Karpas-422 (cell line): ENCODE measurements around the gene TGFB2. TPM values are rescaled to one million over a fixed set of nuclear protein-coding genes. Genes with fewer than 3 reads are reported as not detected.

Source experiments
- DNase-seq: peaks from one replicate; pipeline ENCODE4 v3.0.0-alpha.2; 2015
- H2AFZ ChIP-seq: fragments of 200-600 bp; sonication (generic); 2 replicates; pipeline ENCODE4 v1.6.1; 2014; ENCODE audit warnings: antibody characterized with exemption, low read length, mixed read lengths
- H3K27ac ChIP-seq: fragments of 200-600 bp; sonication (generic); 2 replicates; pipeline ENCODE4 v1.5.1; 2014; ENCODE audit warnings: mild to moderate bottlenecking, low read length, moderate library complexity
- H3K27me3 ChIP-seq: fragments of 200-600 bp; sonication (generic); 2 replicates; pipeline ENCODE4 v1.6.1; 2014; ENCODE audit warnings: low read length, mixed read lengths
- H3K36me3 ChIP-seq: fragments of 200-600 bp; sonication (generic); 2 replicates; pipeline ENCODE4 v1.6.1; 2014; ENCODE audit warnings: low read length, mixed read lengths; ENCODE audit not compliant: insufficient read depth
- H3K4me1 ChIP-seq: fragments of 200-600 bp; sonication (generic); 2 replicates; pipeline ENCODE4 v1.6.1; 2014; ENCODE audit warnings: mild to moderate bottlenecking, low read length, mixed read lengths
- H3K4me2 ChIP-seq: fragments of 200-600 bp; sonication (generic); 2 replicates; pipeline ENCODE4 v1.6.1; 2014; ENCODE audit warnings: low read length, low read depth, mild to moderate bottlenecking; ENCODE audit not compliant: poor library complexity, severe bottlenecking
- H3K4me3 ChIP-seq: fragments of 200-600 bp; sonication (generic); 2 replicates; pipeline ENCODE4 v1.5.1; 2014; ENCODE audit warnings: mild to moderate bottlenecking, antibody characterized with exemption, low read length, mixed read lengths
- H3K79me2 ChIP-seq: fragments of 200-600 bp; sonication (generic); 2 replicates; pipeline ENCODE4 v1.6.1; 2014; ENCODE audit warnings: mild to moderate bottlenecking, low read length, mixed read lengths
- H3K9ac ChIP-seq: fragments of 200-600 bp; sonication (generic); 2 replicates; pipeline ENCODE4 v1.6.0; 2014; ENCODE audit warnings: low read length
- H3K9me2 ChIP-seq: fragments of 200-600 bp; sonication (generic), shearing (Covaris generic); replicated peaks from 2 replicates; pipeline ENCODE4 v1.6.0; 2014; ENCODE audit warnings: mild to moderate bottlenecking, low read length, moderate library complexity; ENCODE audit not compliant: insufficient read depth
- H3K9me3 ChIP-seq: fragments of 300-700, 200-600 bp; sonication (generic); 2 replicates; pipeline ENCODE4 v1.6.1; 2014; ENCODE audit warnings: low read length, mixed read lengths
- H4K20me1 ChIP-seq: fragments of 200-600 bp; sonication (generic); 2 replicates; pipeline ENCODE4 v1.6.1; 2014; ENCODE audit warnings: mild to moderate bottlenecking, antibody characterized with exemption, low read length, low read depth; ENCODE audit not compliant: insufficient read depth
- total RNA-seq: library from RNA; depleted of rRNA; stranded (reverse); fragments of >200 nt; shearing (Covaris generic); gene quantifications from 2 replicates; pipeline ENCODE4 v1.2.3, GENCODE V29; 2014; ENCODE audit warnings: low replicate concordance

The TGFB2 gene
- total RNA-seq, 1 experiment from 2014 or later = not detected

- Histone ChIP-seq H3K27me3 (no peaks in the 10 kb centered on the region), H3K36me3 (no peaks in the 10 kb centered on the region), H3K4me1 (no peaks in the 10 kb centered on the region), H3K9me3 (no peaks in the 10 kb centered on the region), H2AFZ (no peak overlapping the region), H3K27ac (no peak overlapping the region), H4K20me1 (no peaks in the 10 kb centered on the region), H3K9me2 (no peaks in the 10 kb centered on the region), H3K4me2 (no peak overlapping the region), H3K4me3 (no peak overlapping the region), H3K79me2 (no peaks in the 10 kb centered on the region), H3K9ac (no peak overlapping the region)
- no peak for DNase-seq
Observed at GRCh38 chr1:218367118-218367517, 22.0 kb downstream of the TGFB2 start.

- Histone ChIP-seq H3K9me3 (no peaks in the 10 kb centered on the region), H3K27ac (no peak overlapping the region), H3K9ac (no peak overlapping the region), H3K4me1 (no peaks in the 10 kb centered on the region), H3K4me3 (no peak overlapping the region), H4K20me1 (no peaks in the 10 kb centered on the region), H3K9me2 (no peaks in the 10 kb centered on the region), H3K36me3 (no peaks in the 10 kb centered on the region), H3K4me2 (no peak overlapping the region), H3K79me2 (no peaks in the 10 kb centered on the region), H3K27me3 (no peaks in the 10 kb centered on the region), H2AFZ (no peak overlapping the region)
- DNase-seq = no peak
Observed at GRCh38 chr1:218368686-218369085, 23.6 kb downstream of the TGFB2 start.

GRCh38 chr1:218369688-218370511 lies 24.8 kb downstream of the TGFB2 start:
- Histone ChIP-seq H3K79me2 (no peaks in the 10 kb centered on the region), H3K36me3 (no peaks in the 10 kb centered on the region), H4K20me1 (no peaks in the 10 kb centered on the region), H3K4me1 (no peaks in the 10 kb centered on the region), H3K9me2 (no peaks in the 10 kb centered on the region), H3K9ac (no peak overlapping the region), H3K27ac (no peak overlapping the region), H3K27me3 (no peaks in the 10 kb centered on the region), H3K9me3 (no peaks in the 10 kb centered on the region), H3K4me2 (no peak overlapping the region), H2AFZ (no peak overlapping the region), H3K4me3 (no peak overlapping the region)
- no peak for DNase-seq

- Histone ChIP-seq H3K9ac (no peak overlapping the region), H3K27ac (no peak overlapping the region), H3K79me2 (no peaks in the 10 kb centered on the region), H3K36me3 (no peaks in the 10 kb centered on the region), H3K27me3 (no peaks in the 10 kb centered on the region), H2AFZ (no peak overlapping the region), H3K4me3 (no peak overlapping the region), H3K9me3 (no peaks in the 10 kb centered on the region), H3K9me2 (no peaks in the 10 kb centered on the region), H3K4me1 (no peaks in the 10 kb centered on the region), H3K4me2 (no peak overlapping the region), H4K20me1 (no peaks in the 10 kb centered on the region)
- no peak for DNase-seq
Observed at GRCh38 chr1:218371927-218372672, 27.0 kb downstream of the TGFB2 start.

- Histone ChIP-seq H3K4me3 (no peak overlapping the region), H3K9me3 (no peaks in the 10 kb centered on the region), H2AFZ (no peak overlapping the region), H3K4me1 (no peaks in the 10 kb centered on the region), H3K79me2 (no peaks in the 10 kb centered on the region), H3K9me2 (no peaks in the 10 kb centered on the region), H4K20me1 (no peaks in the 10 kb centered on the region), H3K36me3 (no peaks in the 10 kb centered on the region), H3K9ac (no peak overlapping the region), H3K4me2 (no peak overlapping the region), H3K27ac (no peak overlapping the region), H3K27me3 (no peaks in the 10 kb centered on the region)
- no peak for DNase-seq
Observed at GRCh38 chr1:218374401-218375353, 29.5 kb downstream of the TGFB2 start.

- Histone ChIP-seq H3K36me3 (no peaks in the 10 kb centered on the region), H3K27ac (no peak overlapping the region), H2AFZ (no peak overlapping the region), H3K4me1 (no peaks in the 10 kb centered on the region), H3K79me2 (no peaks in the 10 kb centered on the region), H3K9ac (no peak overlapping the region), H3K4me2 (no peak overlapping the region), H3K9me3 (no peaks in the 10 kb centered on the region), H4K20me1 (no peaks in the 10 kb centered on the region), H3K27me3 (no peaks in the 10 kb centered on the region), H3K9me2 (no peaks in the 10 kb centered on the region), H3K4me3 (no peak overlapping the region)
- no peak for DNase-seq
Observed at GRCh38 chr1:218376722-218377121, 31.6 kb downstream of the TGFB2 start.

- H3K79me2 ChIP-seq = no peaks in the 10 kb centered on the region
- H3K4me3 ChIP-seq = no peak overlapping the region
- H3K27ac ChIP-seq = no peak overlapping the region
- H3K4me1 ChIP-seq = no peaks in the 10 kb centered on the region
- no peaks in the 10 kb centered on the region for H3K9me2 ChIP-seq
- H4K20me1 ChIP-seq = no peaks in the 10 kb centered on the region
- no peaks in the 10 kb centered on the region for H3K9me3 ChIP-seq
- no peak overlapping the region for H3K9ac ChIP-seq
- DNase-seq = no peak
- no peaks in the 10 kb centered on the region for H3K36me3 ChIP-seq
- no peak overlapping the region for H3K4me2 ChIP-seq
- H2AFZ ChIP-seq = no peak overlapping the region
- no peaks in the 10 kb centered on the region for H3K27me3 ChIP-seq
Observed at GRCh38 chr1:218377143-218377660, 32.1 kb downstream of the TGFB2 start.
